Neuronal stem cell (in vitro differentiated cells): ENCODE data around the gene TPD52L1.

Experiments used
- DNase-seq: peaks from one replicate; pipeline ENCODE4 v3.0.0-alpha.2; 2013; ENCODE audit warnings: low spot score
- H2AFZ ChIP-seq: one replicate; pipeline ENCODE4 v1.6.1; 2013; ENCODE audit warnings: mild to moderate bottlenecking, low read length, inconsistent platforms
- H2AK5ac ChIP-seq: 2 replicates; pipeline ENCODE4 v1.6.1; 2013; ENCODE audit warnings: low read depth, mild to moderate bottlenecking, inconsistent platforms, low read length, moderate library complexity, mixed read lengths
- H2BK120ac ChIP-seq: 2 replicates; pipeline ENCODE4 v1.6.1; 2013; ENCODE audit warnings: low read depth, mild to moderate bottlenecking, inconsistent platforms, low read length, moderate library complexity, mixed read lengths
- H2BK12ac ChIP-seq: one replicate; pipeline ENCODE4 v1.6.1; 2013; ENCODE audit warnings: low read length, inconsistent platforms
- H2BK15ac ChIP-seq: 2 replicates; pipeline ENCODE4 v1.6.1; 2013; ENCODE audit warnings: mild to moderate bottlenecking, low read length, inconsistent platforms, mixed read lengths
- H2BK5ac ChIP-seq: one replicate; pipeline ENCODE4 v1.6.1; 2013; ENCODE audit warnings: inconsistent platforms, mild to moderate bottlenecking, low read length, moderate library complexity
- H3K14ac ChIP-seq: one replicate; pipeline ENCODE4 v1.6.1; 2013; ENCODE audit warnings: low read length, inconsistent platforms
- H3K18ac ChIP-seq: 2 replicates; pipeline ENCODE4 v1.6.1; 2013; ENCODE audit warnings: low read length, inconsistent platforms
- H3K23ac ChIP-seq: 2 replicates; pipeline ENCODE4 v1.6.1; 2013; ENCODE audit warnings: low read depth, mild to moderate bottlenecking, mixed read lengths, low read length, inconsistent platforms; ENCODE audit not compliant: poor library complexity
- H3K27ac ChIP-seq: replicated peaks from 3 replicates; pipeline ENCODE4 v1.5.1; 2013; ENCODE audit warnings: low read length, inconsistent platforms
- H3K27me3 ChIP-seq, 3 experiments: 2 replicates each; pipeline ENCODE4 v1.6.1; 2013; ENCODE audit warnings: low read length in 3 of 3, mild to moderate bottlenecking in 2 of 3, inconsistent platforms in 1 of 3, low read depth in 1 of 3, mixed read lengths in 1 of 3, moderate library complexity in 1 of 3; ENCODE audit not compliant: control insufficient read depth in 3 of 3, insufficient read depth in 3 of 3
- H3K36me3 ChIP-seq, 2 donors: replicated peaks in 1 of 2; 2 replicates each; pipeline ENCODE4 v1.6.1; 2013; ENCODE audit warnings: low read length in 2 of 2; ENCODE audit not compliant: control insufficient read depth in 2 of 2, insufficient read depth in 2 of 2
- H3K4ac ChIP-seq: 2 replicates; pipeline ENCODE4 v1.6.1; 2013; ENCODE audit warnings: inconsistent platforms, mild to moderate bottlenecking, low read length, moderate library complexity
- H3K4me1 ChIP-seq, 2 donors: 1 replicate in 1 of 2; 2 replicates in 1 of 2; pipeline ENCODE4 v1.6.1; 2013; ENCODE audit warnings: low read length in 2 of 2, low read depth in 1 of 2; ENCODE audit not compliant: control insufficient read depth in 2 of 2, insufficient read depth in 1 of 2
- H3K4me2 ChIP-seq: one replicate; pipeline ENCODE4 v1.6.1; 2013; ENCODE audit warnings: mild to moderate bottlenecking, low read length, inconsistent platforms; ENCODE audit not compliant: insufficient read depth, poor library complexity, severe bottlenecking
- H3K4me3 ChIP-seq, 2 donors: 2 replicates each; pipeline ENCODE4 v1.5.1; 2013; ENCODE audit warnings: low read length in 2 of 2, mild to moderate bottlenecking in 2 of 2, inconsistent platforms in 1 of 2, moderate library complexity in 1 of 2
- H3K79me1 ChIP-seq: one replicate; pipeline ENCODE4 v1.6.1; 2013; ENCODE audit warnings: low read depth, mild to moderate bottlenecking, inconsistent platforms, low read length, moderate library complexity
- H3K9ac ChIP-seq: one replicate; pipeline ENCODE4 v1.6.1; 2013; ENCODE audit warnings: mild to moderate bottlenecking, low read depth, low read length, inconsistent platforms; ENCODE audit not compliant: poor library complexity
- H3K9me3 ChIP-seq, 2 donors: replicated peaks in 1 of 2; 2 replicates each; pipeline versions ENCODE3 to v1.6.1; 2013; ENCODE audit warnings: low read length in 2 of 2, mild to moderate bottlenecking in 2 of 2, inconsistent platforms in 1 of 2, low read depth in 1 of 2, mixed read lengths in 1 of 2, moderate library complexity in 1 of 2; ENCODE audit not compliant: control insufficient read depth in 2 of 2, insufficient read depth in 1 of 2
- H4K8ac ChIP-seq: one replicate; pipeline ENCODE4 v1.6.1; 2013; ENCODE audit warnings: low read depth, mild to moderate bottlenecking, inconsistent platforms, low read length, moderate library complexity
- H4K91ac ChIP-seq: one replicate; pipeline ENCODE4 v1.6.1; 2013; ENCODE audit warnings: low read length, low read depth, mild to moderate bottlenecking, inconsistent platforms; ENCODE audit not compliant: poor library complexity
- WGBS, 2 donors: extraction: QIAGEN DNeasy Blood & Tissue Kit; methylation state at CpG; one replicate each; pipeline ENCODE4 v1.1.7; 2013; ENCODE audit warnings: missing lambda C conversion rate in 2 of 2, mixed read lengths in 1 of 2; ENCODE audit not compliant: insufficient read length in 2 of 2, insufficient replicate concordance in 1 of 2; ENCODE audit errors: extremely low coverage in 2 of 2; 5-methylcytosine and 5-hydroxymethylcytosine counted together

TPD52L1 gene

DNA sequence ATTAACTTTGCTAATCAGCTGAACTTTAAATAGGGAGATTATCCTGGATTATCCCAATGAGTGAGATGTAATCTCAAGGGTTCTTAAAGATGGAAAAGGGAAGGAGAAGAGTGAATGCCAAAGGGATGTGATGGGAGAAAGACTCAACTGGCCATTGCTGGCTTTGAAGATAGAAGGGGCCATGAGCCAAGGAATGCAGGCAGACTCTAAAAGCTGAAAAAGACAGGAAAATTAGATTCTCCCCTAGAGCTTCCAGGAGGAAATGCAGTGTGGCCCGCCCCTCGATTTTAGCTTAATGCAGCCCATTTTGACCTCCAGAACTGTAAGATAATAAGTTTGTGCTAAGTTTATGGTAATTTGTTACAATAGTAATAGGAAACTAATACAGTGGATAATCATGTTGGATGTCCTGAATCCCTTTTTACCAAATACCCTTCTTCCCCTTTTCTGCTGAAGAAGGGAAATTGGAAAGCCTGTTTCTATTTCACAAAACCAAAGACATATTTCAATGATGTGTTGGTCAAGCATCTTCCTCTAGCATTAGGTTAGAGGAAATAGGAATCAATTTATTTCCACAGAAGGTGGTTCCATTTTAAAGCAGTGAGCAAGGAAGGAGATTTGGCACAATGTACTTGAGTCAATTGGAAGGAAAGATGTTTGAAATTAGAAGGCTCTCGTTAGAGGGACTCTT is 151.5 kb downstream of the TPD52L1 start:
- Histone ChIP-seq H3K14ac (no peak overlapping the region), H3K18ac (no peak overlapping the region), H2AFZ (no peak overlapping the region), H2AK5ac (no peak overlapping the region), H3K4me2 (no peak overlapping the region), H3K9me3 (no peaks in the 10 kb centered on the region), H3K27me3 (peaks cover 0 to 34% (median 0%) of the 10 kb centered on the region in 3 experiments), H3K4me1 (peaks cover 0 to 1% of the 10 kb centered on the region in 2 donors), H2BK120ac (no peak overlapping the region), H3K23ac (no peak overlapping the region), H3K79me1 (no peaks in the 10 kb centered on the region), H4K8ac (no peak overlapping the region), H3K4me3 (no peak overlapping the region), H4K91ac (no peak overlapping the region), H3K4ac (no peak overlapping the region), H2BK12ac (no peak overlapping the region), H3K36me3 (peaks cover under 1 to 1% of the 10 kb centered on the region in 2 donors), H2BK15ac (no peak overlapping the region), H3K9ac (no peak overlapping the region), H3K27ac (no peak overlapping the region), H2BK5ac (no peak overlapping the region)
- DNase-seq = no peak
- WGBS, 2 donors = no CpG with 5 or more reads among the region's 3 CpGs

DNA sequence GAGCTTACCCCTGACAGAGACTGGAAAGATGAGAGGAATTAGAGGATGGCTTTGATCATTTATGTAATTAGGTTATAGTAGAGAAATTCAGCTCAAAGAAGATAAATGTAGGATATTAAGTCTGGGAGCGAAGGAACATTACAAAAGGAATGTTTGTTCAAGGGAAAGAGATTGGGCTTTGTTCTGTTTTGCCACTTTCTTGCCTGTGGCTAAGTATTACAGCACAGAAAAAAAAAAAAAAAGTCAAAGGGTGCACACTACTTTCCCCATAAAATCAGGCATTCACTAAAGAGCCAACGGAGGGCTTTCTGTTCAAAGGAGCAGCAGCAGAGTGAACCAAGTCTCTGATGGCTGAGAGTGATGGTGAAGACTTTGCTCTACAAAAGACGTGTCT is 153.2 kb downstream of the TPD52L1 start:
- no peak overlapping the region for H2AK5ac ChIP-seq
- no peak overlapping the region for H3K9ac ChIP-seq
- H3K23ac ChIP-seq = no peak overlapping the region
- H3K4me3 ChIP-seq = no peak overlapping the region
- H3K4ac ChIP-seq = no peak overlapping the region
- H3K9me3 ChIP-seq = no peaks in the 10 kb centered on the region
- WGBS, 2 donors = no CpG with 5 or more reads among the region's 3 CpGs
- no peak overlapping the region for H3K27ac ChIP-seq
- no peak overlapping the region for H3K4me2 ChIP-seq
- H2BK120ac ChIP-seq = no peak overlapping the region
- H2BK5ac ChIP-seq = no peak overlapping the region
- no peak overlapping the region for H2BK12ac ChIP-seq
- H3K27me3 ChIP-seq = peaks cover 0 to 41% (median 0%) of the 10 kb centered on the region in 3 experiments
- no peak overlapping the region for H2BK15ac ChIP-seq
- H4K91ac ChIP-seq = no peak overlapping the region
- no peak for DNase-seq
- H3K4me1 ChIP-seq = no peaks in the 10 kb centered on the region
- H3K79me1 ChIP-seq = no peaks in the 10 kb centered on the region
- H3K18ac ChIP-seq = no peak overlapping the region
- no peak overlapping the region for H2AFZ ChIP-seq
- H3K14ac ChIP-seq = no peak overlapping the region
- H4K8ac ChIP-seq = no peak overlapping the region
- no peaks in the 10 kb centered on the region for H3K36me3 ChIP-seq

DNA sequence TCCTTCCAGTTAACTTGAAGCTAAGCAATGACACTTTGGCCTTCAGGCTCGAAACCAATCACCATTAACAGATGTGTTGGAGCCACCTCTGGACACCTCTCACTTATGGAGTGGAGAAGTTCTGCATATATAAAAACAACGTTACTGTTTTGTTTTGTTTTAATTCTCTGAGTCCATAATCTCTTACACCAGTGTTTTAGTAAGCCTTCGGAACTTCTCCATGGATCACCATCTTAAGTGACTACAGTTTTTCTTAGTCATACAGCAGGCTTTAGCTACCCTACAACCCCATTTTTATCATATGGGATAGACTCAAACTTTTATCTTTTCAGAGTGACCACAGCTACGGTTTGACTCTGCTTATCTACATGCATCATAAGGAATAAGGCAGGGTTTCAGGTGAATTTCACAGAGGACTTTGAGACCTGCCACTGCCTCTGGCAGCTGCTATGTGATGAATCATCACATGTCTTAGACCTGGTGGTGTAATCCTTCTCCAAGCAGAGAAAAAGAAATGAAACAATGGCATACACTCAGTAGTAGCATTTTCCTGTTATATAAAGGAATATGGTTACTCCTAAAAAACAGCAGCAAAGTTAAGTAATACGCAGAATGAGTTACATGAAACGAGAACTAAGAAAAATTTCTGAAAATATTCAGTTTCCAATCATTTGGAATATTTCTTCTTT is 153.7 kb downstream of the TPD52L1 start:
- peaks cover 0 to 46% (median 0%) of the 10 kb centered on the region in 3 experiments for H3K27me3 ChIP-seq
- no peaks in the 10 kb centered on the region for H3K9me3 ChIP-seq
- H3K79me1 ChIP-seq = no peaks in the 10 kb centered on the region
- no peak overlapping the region for H3K14ac ChIP-seq
- no peaks in the 10 kb centered on the region for H3K4me1 ChIP-seq
- H3K4ac ChIP-seq = no peak overlapping the region
- no peak overlapping the region for H3K4me3 ChIP-seq
- H3K27ac ChIP-seq = no peak overlapping the region
- H3K4me2 ChIP-seq = no peak overlapping the region
- H4K91ac ChIP-seq = no peak overlapping the region
- H3K36me3 ChIP-seq = no peaks in the 10 kb centered on the region
- H2BK120ac ChIP-seq = no peak overlapping the region
- no peak overlapping the region for H3K18ac ChIP-seq
- no peak overlapping the region for H2BK12ac ChIP-seq
- H2BK15ac ChIP-seq = no peak overlapping the region
- H3K9ac ChIP-seq = no peak overlapping the region
- H4K8ac ChIP-seq = no peak overlapping the region
- DNase-seq = no peak
- no CpG with 5 or more reads among the region's 6 CpGs for WGBS, 2 donors
- no peak overlapping the region for H3K23ac ChIP-seq
- H2AK5ac ChIP-seq = no peak overlapping the region
- H2BK5ac ChIP-seq = no peak overlapping the region
- no peak overlapping the region for H2AFZ ChIP-seq

DNA sequence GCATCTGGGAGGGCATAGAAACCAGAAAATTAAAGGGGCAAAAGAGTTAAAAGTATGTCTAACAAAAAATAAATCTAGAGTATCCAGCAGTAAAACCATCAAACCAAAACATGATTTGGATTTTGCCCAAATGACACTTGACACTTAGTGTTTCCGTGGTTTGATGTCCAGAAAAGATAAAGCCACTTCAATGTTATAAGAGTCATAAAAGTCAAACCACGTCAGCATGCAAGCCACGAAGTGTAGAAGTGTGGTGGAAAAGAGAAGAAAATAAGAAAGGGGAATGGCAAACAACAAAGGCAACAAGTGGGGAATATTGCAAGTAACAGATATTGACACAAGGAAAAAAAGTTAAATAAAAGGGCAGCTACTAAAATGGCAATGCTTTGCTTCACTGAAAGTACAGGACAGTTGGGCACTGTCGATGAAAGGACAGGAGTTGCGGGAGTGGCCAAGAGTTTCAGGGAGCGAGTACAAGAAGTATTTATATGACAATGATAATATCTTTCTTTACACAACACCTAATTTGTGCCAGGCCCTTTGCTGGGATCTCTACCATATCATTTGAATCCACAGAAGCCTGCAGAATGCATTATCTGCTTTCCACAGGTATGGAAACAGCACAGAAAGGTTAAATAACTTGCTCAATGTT is 154.5 kb downstream of the TPD52L1 start:
- no peak overlapping the region for H3K14ac ChIP-seq
- no peaks in the 10 kb centered on the region for H3K36me3 ChIP-seq
- H3K4me3 ChIP-seq = no peak overlapping the region
- no peak overlapping the region for H3K4me2 ChIP-seq
- H2BK120ac ChIP-seq = no peak overlapping the region
- no peaks in the 10 kb centered on the region for H3K9me3 ChIP-seq
- H2AFZ ChIP-seq = no peak overlapping the region
- no peak overlapping the region for H2AK5ac ChIP-seq
- no peak overlapping the region for H3K18ac ChIP-seq
- WGBS, 2 donors = no CpG with 5 or more reads among the region's 6 CpGs
- no peak overlapping the region for H2BK12ac ChIP-seq
- no peak overlapping the region for H4K91ac ChIP-seq
- no peaks in the 10 kb centered on the region for H3K4me1 ChIP-seq
- H3K27ac ChIP-seq = no peak overlapping the region
- H3K4ac ChIP-seq = no peak overlapping the region
- H2BK5ac ChIP-seq = no peak overlapping the region
- no peaks in the 10 kb centered on the region for H3K79me1 ChIP-seq
- H4K8ac ChIP-seq = no peak overlapping the region
- H3K23ac ChIP-seq = no peak overlapping the region
- peaks cover 0 to 52% (median 0%) of the 10 kb centered on the region in 3 experiments for H3K27me3 ChIP-seq
- H3K9ac ChIP-seq = no peak overlapping the region
- DNase-seq = no peak
- no peak overlapping the region for H2BK15ac ChIP-seq
